DMS153 (cell line): ENCODE measurements around the gene EML3.
"Not testable (repeated sequence)": the region's sequence is repeated elsewhere in the genome, so short reads cannot be mapped to it uniquely, and the experiment has no call there.

Source experiments
- DNase-seq: peaks from one replicate; lab custom pipeline; 2025; lab: John Stamatoyannopoulos, UW

The EML3 gene

DNA sequence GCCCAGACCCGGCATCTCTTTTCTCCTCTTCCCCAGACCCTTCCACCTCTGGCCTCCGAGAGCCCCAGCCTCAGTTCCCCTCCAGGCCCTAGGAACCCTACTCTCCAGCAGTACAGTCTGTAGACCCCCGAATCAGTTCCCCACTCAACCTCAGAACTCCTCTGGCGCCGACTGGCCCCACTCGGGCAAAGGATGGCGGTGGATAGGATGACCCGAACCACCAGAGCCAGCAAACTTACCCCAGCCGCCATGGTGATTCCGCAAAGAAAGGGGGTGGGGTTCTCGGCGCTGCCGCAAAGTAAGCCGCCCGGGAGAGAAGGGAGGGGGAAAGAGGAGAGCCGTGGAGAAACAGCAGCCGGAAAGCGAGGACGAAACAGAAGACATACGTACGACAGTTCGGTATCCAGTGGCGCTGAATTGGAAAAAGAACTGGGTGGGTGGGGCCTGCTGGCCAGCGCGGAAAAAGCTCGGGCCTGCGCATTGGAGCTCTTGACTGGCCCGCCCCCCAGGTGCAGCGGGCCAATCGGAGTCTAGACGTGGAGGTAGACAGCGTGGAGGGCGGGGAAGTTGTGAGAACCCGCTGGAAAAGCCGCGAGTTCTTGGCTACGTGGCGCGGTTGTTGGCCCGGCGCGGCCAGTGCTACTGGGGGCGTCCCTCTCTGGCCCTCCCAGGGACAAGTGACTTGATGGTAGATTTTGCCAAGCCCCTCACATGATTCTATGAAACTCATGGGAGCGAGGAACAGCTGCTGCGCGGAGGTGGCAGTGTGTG lies 38.8 kb downstream of the EML3 start, which contains the start of gene EEF1G:
TSS of gene EEF1G (minus strand) at position 300 of the 771 bp plus-strand sequence. CDS start at position 251, 49 bp downstream.
- peak; percentile 99 for DNase-seq

DNA sequence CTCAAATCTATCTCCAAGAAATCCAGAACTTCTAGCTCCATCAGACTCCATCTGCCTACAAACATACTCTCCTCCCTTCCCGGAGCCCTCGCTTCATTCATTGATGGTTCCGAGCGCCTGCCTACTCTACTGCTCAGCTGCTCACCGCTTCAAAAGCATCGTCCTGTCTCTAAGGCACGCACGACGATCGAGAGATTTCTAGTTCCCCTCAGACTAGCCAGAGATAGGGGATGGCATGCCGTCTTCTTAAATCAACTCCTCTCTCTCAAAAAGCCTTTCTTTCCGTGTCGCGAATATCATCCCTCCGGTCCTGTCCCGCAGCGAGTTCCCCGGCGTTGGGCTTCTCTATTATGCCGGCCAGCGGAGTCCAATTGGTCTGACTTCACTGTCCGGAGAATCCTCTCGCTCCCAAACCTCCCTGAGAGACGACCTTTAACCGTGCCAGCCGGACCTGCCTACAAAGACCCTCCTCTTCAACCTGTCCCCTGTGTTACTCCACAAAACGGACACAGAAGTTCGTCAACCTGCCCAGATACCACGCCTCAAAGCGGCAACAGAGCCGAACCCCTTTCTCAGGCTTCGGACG lies 39.5 kb downstream of the EML3 start:
- no peak for DNase-seq

DNA sequence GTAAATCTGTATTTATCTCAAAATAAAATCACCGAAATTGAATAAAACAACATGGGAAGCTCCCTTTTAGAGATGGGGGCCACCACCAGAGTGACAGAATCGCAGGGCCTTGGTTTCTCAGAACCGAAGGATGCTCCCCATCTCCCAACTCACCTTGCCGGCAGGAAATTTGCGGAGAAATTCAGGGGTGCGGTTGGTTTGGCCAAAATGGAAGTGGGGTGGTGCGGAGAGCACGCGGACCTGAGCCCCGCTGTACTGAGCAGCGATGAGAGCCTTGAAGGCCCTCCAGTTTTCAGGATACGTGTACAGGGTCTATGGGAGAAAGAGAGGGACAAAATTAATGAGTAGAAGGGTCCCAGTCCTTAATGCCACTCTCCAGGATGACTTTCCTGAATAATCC lies 40.1 kb downstream of the EML3 start:
- DNase-seq: no peak

DNA sequence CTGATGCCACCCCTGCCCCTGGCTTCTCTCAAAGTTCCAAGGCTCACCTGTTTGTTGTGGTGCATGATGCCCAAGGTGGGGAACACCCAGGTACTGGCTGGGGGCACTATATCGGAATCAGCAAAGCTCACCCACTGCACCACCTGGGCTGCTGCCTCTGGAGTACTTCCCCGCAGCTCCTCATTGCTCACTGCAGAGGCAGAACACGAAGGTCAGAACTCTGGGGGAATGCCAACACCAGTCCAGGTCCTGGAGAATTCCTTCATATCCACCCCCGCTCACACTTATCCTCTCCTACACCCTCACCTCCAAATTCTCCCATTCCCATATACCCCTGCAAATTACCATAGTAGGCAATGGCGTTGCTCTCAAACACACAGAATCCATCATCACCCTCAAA lies 41.1 kb downstream of the EML3 start:
- not testable (repeated sequence) for DNase-seq

DNA sequence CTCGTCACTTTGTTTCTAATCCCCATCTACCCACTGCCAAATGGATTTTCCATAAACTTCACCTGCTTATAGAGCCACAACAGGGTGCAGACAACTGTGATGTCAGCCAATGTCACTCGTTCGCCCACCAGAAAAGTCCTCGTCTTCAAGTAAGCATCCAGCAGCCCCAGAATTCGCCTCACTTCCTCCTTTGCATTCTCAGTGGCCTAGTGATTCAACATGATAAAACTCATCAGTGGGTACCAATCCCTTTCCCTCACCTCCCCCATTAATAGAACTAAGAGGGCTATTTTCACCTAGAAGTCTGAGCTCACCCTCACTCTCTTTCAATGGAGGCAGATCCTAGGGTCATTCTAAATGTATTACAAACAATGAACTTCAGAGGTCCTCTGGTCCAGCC lies 41.7 kb downstream of the EML3 start:
- not testable (repeated sequence) for DNase-seq

DNA sequence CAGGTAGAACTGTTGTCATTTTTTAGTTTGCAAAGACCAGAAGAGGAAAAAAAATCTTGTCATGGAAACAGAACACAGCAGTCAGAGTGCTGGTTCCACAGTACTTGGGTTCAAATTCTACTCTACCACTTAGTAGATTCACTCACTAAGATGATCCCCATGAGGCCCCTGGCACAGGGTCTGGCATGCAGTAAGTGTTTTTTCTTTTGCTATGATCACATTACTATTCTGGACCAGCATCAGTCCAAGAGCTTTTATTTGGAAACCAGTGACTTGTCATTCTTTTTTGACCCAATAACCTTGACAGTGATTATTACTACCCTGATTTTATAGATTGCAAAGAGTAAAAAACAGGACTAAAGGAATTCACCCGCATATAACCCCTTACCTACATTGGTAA lies 43.0 kb downstream of the EML3 start:
- DNase-seq: no peak

DNA sequence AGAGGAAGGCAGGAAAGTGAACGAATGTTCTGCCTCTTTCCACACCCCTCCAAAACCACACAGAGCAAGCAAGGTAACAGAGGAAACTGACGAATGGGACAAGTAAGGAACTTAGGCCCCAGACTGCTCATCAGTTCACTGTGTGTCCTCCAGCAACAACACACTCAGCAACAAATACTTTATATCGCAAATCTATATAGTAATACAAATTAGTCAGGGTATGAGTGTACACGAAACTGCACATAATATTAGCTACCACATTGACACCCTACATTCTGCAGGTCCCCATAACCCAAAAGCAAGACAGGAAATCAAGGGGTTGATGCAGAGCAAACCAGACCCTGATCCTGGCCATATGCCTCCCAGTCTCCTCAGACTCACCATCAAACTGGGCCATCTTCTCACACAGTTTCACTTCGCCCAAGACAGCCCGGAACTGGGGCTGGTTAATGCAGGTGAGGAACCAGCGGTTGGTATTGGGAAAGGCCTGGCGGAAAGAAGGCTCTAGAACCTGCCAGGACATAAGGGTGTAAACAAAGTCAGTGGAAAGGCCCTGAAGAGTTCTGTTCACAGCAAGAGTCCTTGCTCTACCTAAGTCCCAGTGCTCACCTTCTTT lies 45.4 kb downstream of the EML3 start:
- no peak for DNase-seq

DNA sequence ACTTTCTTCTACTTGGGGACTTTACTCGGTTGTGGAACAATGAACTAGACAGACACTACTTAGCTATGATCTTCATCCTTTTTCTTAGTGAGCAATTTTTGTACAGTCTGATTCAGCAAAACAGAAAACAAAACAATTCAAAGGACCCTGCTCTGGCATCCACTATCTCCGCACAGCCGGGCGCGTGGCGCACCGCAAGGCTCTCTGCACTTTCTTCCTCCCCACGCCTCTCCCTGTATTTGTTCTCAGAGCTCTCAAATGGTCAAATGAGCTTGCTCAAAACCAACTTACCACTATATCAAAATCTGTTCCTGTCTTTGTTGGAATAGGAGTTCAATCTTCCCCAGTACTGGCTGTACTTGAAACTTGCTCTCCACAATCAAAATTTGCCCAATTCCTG lies 46.3 kb downstream of the EML3 start:
- DNase-seq: no peak

DNA sequence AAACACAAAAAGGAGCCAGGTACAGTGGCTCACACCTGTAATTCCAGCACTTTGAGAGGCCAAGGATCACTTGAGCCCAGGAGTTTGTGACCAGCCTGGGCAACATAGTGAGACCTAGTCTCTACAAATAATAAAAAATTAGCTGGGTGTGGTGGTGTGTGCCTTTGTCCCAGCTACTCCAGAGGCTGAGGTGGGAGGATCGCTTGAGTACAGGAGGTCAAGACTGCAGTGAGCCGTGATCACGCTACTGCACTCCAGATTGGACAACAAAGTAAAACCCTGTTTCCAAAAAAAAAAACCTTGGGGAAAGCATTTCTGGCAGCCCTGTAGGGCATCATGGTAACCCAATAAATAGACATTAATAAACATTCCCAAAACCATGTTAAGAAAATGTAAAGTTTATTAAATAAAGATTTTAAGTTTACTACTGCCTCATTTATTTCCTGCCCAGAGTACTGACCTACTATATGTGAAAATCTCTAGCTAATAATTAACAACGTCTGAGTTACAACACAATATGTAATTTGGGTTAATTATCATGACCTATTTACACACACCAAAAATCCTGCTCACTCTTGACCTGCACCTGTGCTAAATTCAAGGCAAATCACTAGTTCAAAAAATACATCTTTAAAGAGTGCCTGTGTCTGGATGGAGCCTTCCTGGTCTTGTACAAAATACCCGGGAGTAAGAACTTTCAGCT lies 47.3 kb downstream of the EML3 start:
- no peak for DNase-seq

DNA sequence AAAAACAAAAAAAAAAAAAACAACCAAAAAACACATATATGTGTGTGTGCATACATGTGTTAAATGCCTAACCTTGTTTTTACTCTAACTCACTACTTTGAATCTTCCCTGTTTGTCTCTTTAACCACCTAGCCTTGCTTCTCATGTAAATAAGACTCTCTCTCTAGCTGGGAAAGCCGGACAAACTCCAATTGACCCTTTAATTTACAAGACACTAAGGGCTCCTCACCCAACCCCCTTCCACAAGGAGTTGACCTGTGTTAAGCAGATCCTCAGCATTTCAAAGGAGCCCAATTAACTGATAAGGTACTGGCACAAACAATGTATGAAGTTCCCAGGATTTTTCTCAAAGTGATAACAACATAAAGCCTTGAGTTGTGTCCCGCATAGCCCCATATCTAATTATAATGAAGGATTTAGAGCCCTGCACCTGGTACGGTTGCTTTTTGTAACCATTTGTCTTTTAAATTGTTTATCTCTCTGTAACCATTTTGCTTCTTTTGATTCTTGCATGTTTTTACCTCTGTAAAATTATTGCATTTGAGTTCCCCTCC lies 50.8 kb downstream of the EML3 start:
- DNase-seq: not testable (repeated sequence)

DNA sequence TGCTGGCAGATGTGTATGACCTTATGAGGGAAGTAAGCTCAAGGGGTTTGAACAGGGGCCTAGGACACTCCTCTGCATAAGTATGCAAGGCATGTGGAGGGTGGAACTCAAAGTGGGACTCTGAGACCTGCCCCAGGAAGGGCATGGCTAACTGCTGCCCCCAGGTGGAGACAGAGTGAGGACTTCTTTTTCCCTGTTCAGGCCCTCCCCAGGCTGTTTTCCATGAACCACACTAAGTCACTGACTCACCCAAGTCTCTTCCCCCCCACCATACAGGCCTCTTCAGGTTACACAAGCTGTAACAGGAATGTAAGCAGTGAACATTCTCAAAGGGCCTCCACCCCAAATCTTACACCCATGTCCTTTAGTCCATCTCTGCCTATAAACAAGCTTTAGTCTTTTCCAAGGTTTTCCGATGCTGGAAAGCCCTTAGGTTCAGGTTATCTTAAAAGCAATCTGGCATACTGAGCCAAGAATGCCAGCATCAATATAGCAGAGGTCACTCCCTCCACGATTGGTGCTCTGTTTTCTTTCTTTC lies 51.9 kb downstream of the EML3 start:
- DNase-seq: no peak

DNA sequence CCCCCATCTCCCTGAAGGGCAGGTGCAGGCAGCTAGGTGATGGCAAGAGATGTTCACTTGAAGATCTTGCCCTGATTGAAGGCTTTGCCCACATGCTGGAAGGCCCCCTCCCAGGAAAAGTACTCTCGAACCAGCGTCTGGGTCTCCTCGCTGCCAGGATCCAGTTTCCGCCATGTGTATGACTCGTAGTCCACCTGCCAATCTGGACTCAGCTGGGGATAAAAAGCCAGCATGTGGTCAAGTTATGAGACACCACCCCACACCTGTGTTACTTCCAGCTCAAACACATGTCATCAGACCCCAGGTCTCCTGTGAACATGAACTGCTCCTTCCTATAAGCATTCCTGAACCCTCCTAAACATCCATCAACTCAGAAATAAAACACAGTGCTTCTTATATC lies 52.9 kb downstream of the EML3 start:
- not testable (repeated sequence) for DNase-seq

DNA sequence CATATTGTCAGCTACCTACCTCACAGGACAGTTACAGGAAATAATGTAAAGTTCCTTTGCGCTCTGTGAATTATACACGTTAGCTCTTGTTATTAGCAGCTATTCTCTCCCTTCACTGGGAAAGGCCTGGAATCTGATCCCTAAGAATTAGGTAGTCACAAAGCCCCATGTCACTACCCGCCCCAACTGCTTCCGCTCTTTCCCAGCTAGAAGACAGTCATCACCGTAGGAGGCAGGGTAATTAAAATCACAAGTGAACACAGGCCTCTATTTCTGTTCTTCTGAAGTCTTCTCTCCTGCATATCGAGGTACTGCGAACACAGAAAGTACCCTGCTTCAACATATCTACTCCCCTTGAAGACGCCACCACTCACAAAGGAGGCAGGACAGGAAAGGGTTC lies 53.4 kb downstream of the EML3 start:
- DNase-seq: no peak

DNA sequence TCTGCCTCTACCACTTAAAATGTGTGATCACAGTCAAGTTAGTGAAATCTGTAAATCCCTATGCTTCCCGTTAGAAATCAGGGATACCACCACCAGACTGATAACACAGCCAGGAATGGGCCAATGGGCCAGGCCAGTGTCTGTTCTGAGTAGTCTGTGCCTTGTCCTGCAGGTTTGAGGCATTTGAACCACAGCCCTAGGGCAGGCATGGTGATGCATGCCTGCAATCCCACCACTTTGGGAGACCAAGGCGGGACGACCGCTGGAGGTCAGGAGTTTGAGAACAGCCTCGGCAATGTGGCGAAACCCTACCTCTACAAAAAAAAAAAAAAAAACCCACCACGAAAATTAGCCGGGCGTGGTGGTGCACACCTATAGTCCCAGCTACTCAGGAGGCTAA lies 53.9 kb downstream of the EML3 start:
- DNase-seq: no peak

DNA sequence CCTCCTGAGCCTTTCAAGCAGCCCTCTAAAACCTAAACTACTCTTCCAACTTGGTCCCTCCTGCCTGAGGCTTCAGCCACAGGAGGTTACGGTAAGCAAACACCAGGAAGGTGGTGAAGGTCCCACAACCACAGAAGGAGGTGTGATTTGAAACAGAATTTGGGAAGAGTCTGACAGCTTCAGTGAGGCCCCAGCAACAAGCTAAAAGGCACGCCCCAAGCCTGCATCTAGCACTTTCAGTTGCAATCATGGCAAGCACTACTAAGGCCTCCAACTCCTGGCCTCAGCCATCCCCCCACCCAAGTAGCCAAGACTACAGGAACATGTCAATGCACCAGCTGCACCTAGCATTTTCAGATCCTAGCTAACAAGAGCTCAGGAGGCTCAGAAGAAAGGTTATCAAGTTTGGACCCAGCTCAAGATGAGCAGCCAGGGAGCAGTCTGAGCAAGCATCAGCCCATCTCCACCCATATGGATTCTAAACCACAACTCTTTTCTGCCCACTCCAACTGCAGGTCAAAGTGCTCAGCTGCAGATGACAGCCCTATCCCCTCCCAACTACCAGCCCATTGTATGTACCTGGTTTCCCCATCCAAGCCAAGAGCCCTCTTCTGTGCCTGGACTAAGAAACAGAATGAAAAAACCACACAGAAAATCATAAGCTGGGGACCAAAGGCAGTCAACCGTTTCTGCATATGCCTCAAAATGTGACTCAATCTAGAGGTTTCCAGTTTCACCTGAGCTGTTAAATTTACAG lies 55.5 kb downstream of the EML3 start:
- DNase-seq: no peak

DNA sequence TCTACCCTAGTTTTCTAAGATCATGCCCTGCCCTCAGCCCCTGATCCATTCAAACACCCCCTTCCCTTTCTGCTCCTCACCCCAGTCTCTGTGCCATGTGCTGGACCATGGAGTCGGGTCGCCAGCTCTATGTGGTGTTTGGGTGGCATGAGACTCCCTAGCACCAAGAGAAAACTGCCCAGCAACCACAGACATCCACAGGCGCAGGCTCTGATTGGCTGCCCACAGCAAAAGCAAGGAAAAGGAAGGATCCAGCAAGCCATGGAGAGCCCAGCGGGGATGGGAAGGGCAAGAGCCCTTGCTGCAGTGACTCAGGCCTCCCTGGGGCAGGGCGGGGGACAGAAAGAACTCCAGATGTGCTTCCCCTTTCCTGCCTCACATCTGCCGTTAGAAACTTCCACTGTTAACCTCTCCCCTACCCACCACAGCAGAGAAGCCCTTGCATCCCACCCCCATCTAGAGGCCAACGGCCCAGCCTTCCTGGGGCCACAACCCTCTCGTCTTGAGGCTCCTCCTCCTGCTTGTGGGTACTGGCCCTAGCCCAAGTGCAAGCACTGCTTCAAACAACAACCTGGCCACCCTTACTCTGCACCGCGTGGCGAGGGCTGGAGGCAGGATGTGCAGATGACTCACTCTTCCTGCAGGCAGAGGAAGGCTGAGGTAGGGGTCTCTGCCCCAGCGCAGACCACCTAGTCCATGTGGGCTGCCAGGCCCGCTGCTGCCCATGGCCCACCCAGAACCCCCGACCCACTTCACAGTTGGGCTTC lies 56.3 kb downstream of the EML3 start:
- peak; percentile 66 for DNase-seq

DNA sequence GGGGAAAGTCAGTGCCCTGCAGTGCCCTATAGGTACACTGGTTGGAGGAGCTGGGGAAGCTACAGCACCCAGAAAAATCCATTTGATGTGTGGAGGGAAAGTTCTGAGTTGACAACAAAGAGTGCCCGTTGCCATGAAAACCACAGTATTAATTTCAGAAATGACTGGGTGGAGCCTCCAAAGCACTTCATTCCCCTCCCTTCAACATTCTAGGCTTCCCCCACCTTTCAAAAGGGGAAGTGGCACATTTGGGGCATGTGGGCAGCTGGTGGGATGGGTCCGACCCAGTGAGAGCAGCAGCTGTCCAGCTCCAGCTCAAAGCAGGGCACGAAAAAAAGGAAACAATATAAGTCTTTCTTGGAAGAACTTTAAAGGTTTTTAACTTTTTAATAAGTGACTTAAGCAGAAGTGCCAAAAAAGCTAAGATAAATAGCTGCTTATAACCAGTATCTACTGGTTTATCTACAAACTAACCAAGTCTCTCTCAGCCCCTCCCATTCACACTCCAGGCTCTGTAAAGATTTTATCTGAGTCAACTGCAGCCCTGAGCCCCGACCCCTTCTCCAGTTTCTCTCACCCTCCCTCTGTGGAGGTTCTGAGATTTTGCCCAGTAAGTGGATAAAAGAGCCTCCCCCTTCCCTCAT lies 57.0 kb downstream of the EML3 start:
- no peak for DNase-seq

DNA sequence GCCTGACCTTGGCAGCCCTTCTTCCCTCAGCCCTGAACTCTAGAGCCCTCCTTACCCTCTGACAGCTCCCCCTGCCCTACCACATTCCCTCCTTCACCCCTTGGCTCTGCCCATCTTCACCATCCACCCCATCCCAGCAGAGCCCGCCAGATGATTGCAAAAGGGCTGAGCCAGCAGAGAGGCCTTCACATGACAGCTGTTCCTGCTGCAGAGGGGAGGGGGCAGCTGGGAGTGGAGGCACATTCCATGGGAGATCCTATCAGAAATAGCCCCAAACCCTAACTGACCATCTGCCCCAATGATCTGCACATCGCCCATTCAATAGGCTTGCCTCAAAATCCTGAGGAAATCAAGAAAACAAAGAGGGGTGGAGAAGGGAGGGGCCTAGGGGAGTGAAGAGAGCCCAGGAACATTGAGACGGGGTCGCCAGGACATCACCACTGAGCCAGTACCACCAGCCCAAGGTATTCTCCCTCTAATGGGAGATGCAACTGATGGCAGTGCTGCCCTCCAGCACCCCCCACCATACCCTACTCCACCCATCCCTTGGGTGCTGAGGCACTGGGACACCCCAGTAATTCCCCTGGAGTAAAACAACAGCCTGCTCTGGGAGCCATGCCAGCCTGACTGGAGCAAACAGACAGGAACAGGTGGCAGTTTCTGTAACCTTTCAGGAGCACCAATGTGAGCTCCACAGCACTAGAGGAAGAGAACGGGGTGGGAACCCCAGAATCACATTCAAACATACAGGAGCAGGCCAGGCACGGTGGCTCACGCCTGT lies 58.0 kb downstream of the EML3 start:
- no peak for DNase-seq

DNA sequence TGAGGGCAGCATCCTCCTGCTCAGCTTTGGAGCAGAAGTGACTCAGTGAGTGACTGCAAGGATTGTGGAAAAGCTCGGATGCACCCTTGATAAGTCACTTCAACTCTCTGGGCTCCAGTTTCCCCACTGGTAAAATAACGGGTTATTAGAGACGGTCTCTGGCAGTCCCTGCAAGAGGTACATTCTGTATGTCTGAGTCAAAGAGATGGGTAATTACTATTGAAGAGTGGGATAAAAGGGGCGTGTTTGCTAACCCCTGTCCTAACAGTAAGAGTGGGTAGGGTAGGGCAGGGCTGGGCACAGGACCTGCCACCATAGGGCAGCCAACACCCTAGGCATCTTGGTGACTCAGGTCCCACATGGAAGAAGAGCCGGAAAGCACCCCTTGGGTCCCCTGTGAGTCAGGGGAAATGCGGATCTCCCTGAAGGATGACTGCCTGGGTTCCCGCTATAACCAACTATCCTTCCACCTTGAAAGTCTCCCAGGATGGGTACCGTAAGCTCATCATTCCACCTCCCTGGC lies 58.7 kb downstream of the EML3 start:
- DNase-seq: no peak
